Naive B cell (primary cell): Measurements from ENCODE around the gene PCNX1. TPM values are rescaled to one million over a fixed set of nuclear protein-coding genes. Genes with fewer than 3 reads are reported as not detected.
"Not testable (repeated sequence)": the region's sequence is repeated elsewhere in the genome, so short reads cannot be mapped to it uniquely, and the experiment has no call there.

Experiments used
- ATAC-seq, 2 donors: fragments of 150-1000 bp; cut with Tn5 transposase; 2 replicates each; pipeline ENCODE4 v1.10.0; 2021; ENCODE audit warnings: low read depth in 2 of 2, mild to moderate bottlenecking in 2 of 2, moderate library complexity in 2 of 2
- DNase-seq: peaks from one replicate; pipeline ENCODE4 v3.0.0; 2022
- H3K27ac Mint-ChIP-seq, 6 donors: one replicate each; pipeline ENCODE4 v1.8.0; 2020 to 2022; ENCODE audit warnings: mild to moderate bottlenecking in 6 of 6, mixed read lengths in 6 of 6, moderate library complexity in 5 of 6, inconsistent platforms in 2 of 6
- H3K27me3 Mint-ChIP-seq, 3 donors: one replicate each; pipeline ENCODE4 v1.8.0; 2021 to 2022; ENCODE audit warnings: mixed read lengths in 3 of 3, mild to moderate bottlenecking in 1 of 3
- H3K36me3 Mint-ChIP-seq, 2 donors: one replicate each; pipeline ENCODE4 v1.8.0; 2020 to 2022; ENCODE audit warnings: mixed read lengths in 2 of 2, inconsistent platforms in 1 of 2, mild to moderate bottlenecking in 1 of 2
- H3K4me1 Mint-ChIP-seq, 3 donors: one replicate each; pipeline ENCODE4 v1.8.0; 2020 to 2022; ENCODE audit warnings: mixed read lengths in 3 of 3, inconsistent platforms in 1 of 3, mild to moderate bottlenecking in 1 of 3, moderate library complexity in 1 of 3
- H3K4me3 Mint-ChIP-seq, 8 donors: one replicate each; pipeline ENCODE4 v1.8.0; 2020 to 2022; ENCODE audit warnings: mild to moderate bottlenecking in 8 of 8, mixed read lengths in 8 of 8, moderate library complexity in 8 of 8, inconsistent platforms in 2 of 8
- H3K9me3 Mint-ChIP-seq, 7 donors: one replicate each; pipeline ENCODE4 v1.8.0; 2020 to 2022; ENCODE audit warnings: mixed read lengths in 7 of 7, mild to moderate bottlenecking in 5 of 7, inconsistent platforms in 2 of 7, moderate library complexity in 1 of 7
- polyA plus RNA-seq, 6 donors: library from polyadenylated mRNA; unstranded; fragments of 300-500 nt; fragmentation: Illumina TruSeq; gene quantifications; one replicate each; pipeline ENCODE4 v1.2.3, GENCODE V29; 2021; ENCODE audit warnings: low read depth in 6 of 6

PCNX1 gene
- polyA plus RNA-seq, 6 donors from 2014 or later = 4.8 to 10.7 (median 7.5) TPM

DNA sequence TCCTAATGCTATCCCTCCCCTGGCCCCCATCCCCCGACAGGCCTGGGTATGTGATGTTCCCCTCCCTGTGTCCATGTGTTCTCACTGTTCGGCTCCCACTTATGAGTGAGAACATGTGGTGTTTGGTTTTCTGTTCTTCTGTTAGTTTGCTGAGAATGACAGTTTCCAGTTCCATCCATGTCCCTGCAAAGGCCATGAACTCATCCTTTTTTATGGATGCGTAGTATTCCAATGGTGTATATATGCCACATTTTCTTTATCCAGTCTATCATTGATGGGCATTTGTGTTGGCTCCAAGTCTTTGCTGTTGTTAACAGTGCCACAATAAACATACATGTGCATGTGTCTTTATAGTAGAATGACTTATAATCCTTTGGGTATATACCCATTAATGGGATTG, 157.5 kb downstream of the PCNX1 start:
- peaks cover 0 to 15% (median 6%) of the 10 kb centered on the region in 7 donors for H3K9me3 Mint-ChIP-seq
- not testable (repeated sequence) for DNase-seq, H3K4me1 Mint-ChIP-seq, ATAC-seq, H3K27ac Mint-ChIP-seq, H3K27me3 Mint-ChIP-seq, H3K4me3 Mint-ChIP-seq
- H3K36me3 Mint-ChIP-seq = peaks cover 48 to 52% of the 10 kb centered on the region in 2 donors

DNA sequence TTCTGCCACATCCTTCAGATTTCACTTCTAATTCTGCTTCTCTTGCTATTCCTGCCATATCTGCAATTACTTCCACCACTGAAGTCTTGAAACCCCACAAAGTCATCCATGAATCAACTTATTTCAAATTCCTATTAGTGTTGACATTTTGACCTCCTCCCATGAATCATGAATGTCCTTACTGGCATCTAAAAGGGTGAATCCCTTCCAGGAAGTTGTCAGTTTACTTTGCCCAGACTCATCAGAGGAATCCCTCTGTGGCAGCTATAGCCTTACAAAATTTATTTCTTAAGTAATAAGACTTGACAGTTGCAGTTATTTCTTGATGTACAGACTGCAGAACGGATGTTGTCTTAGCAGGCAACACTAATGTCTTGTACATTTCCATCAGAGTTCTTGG, 162.9 kb downstream of the PCNX1 start:
- H3K36me3 Mint-ChIP-seq = peaks cover 37 to 47% of the 10 kb centered on the region in 2 donors
- H3K4me1 Mint-ChIP-seq = peaks cover 0 to 11% (median 6%) of the 10 kb centered on the region in 3 donors
- no peak overlapping the region for H3K4me3 Mint-ChIP-seq
- no peaks in the 10 kb centered on the region for H3K27me3 Mint-ChIP-seq
- H3K9me3 Mint-ChIP-seq = peaks cover 0 to 10% (median 5%) of the 10 kb centered on the region in 7 donors
- no peak for ATAC-seq
- no peak for DNase-seq
- no peak overlapping the region for H3K27ac Mint-ChIP-seq

DNA sequence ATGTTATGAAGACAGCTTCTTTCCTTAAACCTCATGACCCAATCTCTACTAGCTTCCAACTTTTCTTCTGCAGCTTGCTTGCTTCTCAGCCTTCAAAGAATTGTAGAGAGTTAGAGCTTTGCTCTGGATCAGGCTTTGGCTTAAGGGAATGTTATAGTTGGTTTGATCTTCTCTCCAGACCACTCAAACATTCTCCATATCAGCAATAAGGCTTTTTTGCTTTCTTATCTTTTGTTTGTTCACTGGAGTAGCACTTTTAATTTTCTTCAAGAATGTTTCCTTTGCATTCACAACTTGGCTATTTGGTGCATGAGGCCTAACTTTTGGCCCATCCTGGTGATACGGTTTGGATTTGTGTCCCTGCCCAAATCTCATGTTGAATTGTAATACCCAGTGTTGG, 163.8 kb downstream of the PCNX1 start:
- DNase-seq (no peak), ATAC-seq (no peak)
- peaks cover 0 to 6% (median 5%) of the 10 kb centered on the region in 3 donors for H3K4me1 Mint-ChIP-seq
- peaks cover 0 to 3% (median 0%) of the 10 kb centered on the region in 7 donors for H3K9me3 Mint-ChIP-seq
- H3K4me3 Mint-ChIP-seq = no peak overlapping the region
- peaks cover 29 to 43% of the 10 kb centered on the region in 2 donors for H3K36me3 Mint-ChIP-seq
- peak overlapping the region in 1 of 6 donors; percentile 61 for H3K27ac Mint-ChIP-seq
- no peaks in the 10 kb centered on the region for H3K27me3 Mint-ChIP-seq

- ATAC-seq = no peak
- Mint-ChIP-seq H3K27me3 (no peaks in the 10 kb centered on the region), H3K27ac (no peak overlapping the region), H3K4me3 (no peak overlapping the region), H3K36me3 (peaks cover 54 to 55% of the 10 kb centered on the region in 2 donors), H3K9me3 (peaks cover 5 to 24% (median 20%) of the 10 kb centered on the region in 7 donors), H3K4me1 (peaks cover under 1 to 4% (median 1%) of the 10 kb centered on the region in 3 donors)
- DNase-seq = no peak
These were observed 169.3 kb downstream of the PCNX1 start for GRCh38 chr14:71076462-71077092.

GRCh38 chr14:71078500-71078899, 171.2 kb downstream of the PCNX1 start:
- peaks cover 5 to 24% (median 20%) of the 10 kb centered on the region in 7 donors for H3K9me3 Mint-ChIP-seq
- no peak overlapping the region for H3K27ac Mint-ChIP-seq
- H3K4me1 Mint-ChIP-seq = peaks cover 0 to 11% (median 9%) of the 10 kb centered on the region in 3 donors
- peaks cover 48 to 60% of the 10 kb centered on the region in 2 donors for H3K36me3 Mint-ChIP-seq
- DNase-seq (no peak), ATAC-seq (no peak)
- no peaks in the 10 kb centered on the region for H3K27me3 Mint-ChIP-seq
- no peak overlapping the region for H3K4me3 Mint-ChIP-seq

DNA sequence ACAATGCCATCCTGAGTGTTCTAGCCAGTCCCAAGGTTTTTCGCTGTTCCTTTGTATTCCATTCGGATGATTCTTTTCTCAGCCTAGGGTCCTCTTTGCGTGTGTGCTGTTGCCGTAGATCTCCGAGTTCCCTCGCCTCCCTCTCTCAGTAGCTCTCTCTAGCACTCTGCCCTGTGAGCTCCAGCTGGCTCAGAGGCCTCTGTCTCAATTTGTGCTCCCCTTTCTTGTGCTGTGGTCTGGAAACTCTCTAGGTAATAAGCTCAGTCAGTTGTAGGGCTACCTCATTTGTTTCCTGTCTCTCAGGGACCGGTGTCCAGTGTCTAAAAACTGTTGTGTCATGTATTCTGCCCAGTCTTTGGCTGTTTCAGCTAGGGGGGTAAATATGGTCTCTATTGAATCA, 179.3 kb downstream of the PCNX1 start:
- Mint-ChIP-seq H3K4me1 (peaks cover 2 to 10% (median 9%) of the 10 kb centered on the region in 3 donors), H3K36me3 (peaks cover 25 to 49% of the 10 kb centered on the region in 2 donors), H3K4me3 (no peak overlapping the region), H3K27me3 (no peaks in the 10 kb centered on the region), H3K27ac (peak overlapping the region in 2 of 6 donors; percentile 42 to 85), H3K9me3 (no peaks in the 10 kb centered on the region)
- ATAC-seq (no peak), DNase-seq (no peak)

DNA sequence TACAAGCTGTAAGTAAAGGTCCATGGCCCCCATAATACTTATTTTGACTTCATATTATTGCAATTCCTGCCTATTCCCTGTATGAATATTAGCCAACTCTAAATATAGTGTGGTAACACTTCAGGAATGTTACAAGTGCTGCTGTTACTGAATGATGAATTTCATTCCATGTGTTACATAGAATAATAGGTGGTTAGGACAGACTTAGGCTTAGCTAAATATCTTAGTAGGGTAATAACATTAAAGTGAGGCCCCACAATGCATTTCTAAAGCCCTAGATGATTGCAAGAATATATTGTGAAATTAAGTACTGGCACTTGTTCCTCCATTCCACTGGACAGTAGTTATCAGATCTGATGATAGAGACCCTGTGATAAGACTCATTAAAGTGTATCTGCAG, 182.7 kb downstream of the PCNX1 start:
- DNase-seq = no peak
- Mint-ChIP-seq H3K27me3 (no peaks in the 10 kb centered on the region), H3K9me3 (no peaks in the 10 kb centered on the region), H3K36me3 (peaks cover 38 to 46% of the 10 kb centered on the region in 2 donors), H3K27ac (no peak overlapping the region), H3K4me3 (no peak overlapping the region), H3K4me1 (peaks cover 0 to 3% (median 2%) of the 10 kb centered on the region in 3 donors)
- ATAC-seq = no peak

DNA sequence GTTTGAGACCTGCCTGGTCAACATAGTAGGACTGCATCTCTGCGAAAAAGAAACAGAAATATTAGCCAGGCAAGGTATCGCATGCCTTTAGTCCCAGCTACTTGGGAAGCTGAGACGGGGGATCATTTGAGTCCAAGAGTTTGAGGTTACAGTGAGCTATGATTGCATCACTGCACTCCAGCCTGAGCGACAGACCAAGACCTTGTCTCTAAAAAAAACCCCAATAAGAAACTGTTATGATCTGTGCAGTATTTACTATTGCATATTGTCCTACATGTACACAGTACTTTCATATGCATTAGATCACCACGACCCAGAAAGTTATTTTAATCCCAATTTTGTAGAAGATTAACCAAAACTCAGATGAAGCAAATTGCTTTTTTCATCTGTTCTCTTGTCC, 187.5 kb downstream of the PCNX1 start:
- ATAC-seq (no peak), DNase-seq (no peak)
- Mint-ChIP-seq H3K4me1 (peaks cover 0 to 4% (median 0%) of the 10 kb centered on the region in 3 donors), H3K36me3 (peaks cover 25 to 26% of the 10 kb centered on the region in 2 donors), H3K4me3 (peak overlapping the region in 1 of 8 donors; percentile 7), H3K27me3 (no peaks in the 10 kb centered on the region), H3K27ac (peak overlapping the region in 1 of 6 donors; percentile 12), H3K9me3 (peaks cover 0 to 8% (median 2%) of the 10 kb centered on the region in 7 donors)

- Mint-ChIP-seq H3K36me3 (peaks cover 13 to 24% of the 10 kb centered on the region in 2 donors), H3K4me1 (peaks cover 0 to 4% (median 0%) of the 10 kb centered on the region in 3 donors), H3K27ac (peak overlapping the region in 1 of 6 donors; percentile 15), H3K9me3 (peaks cover 0 to 8% (median 2%) of the 10 kb centered on the region in 7 donors), H3K27me3 (no peaks in the 10 kb centered on the region), H3K4me3 (no peak overlapping the region)
- ATAC-seq (no peak), DNase-seq (no peak)
These were observed 189.7 kb downstream of the PCNX1 start for GRCh38 chr14:71096947-71097346.

DNA sequence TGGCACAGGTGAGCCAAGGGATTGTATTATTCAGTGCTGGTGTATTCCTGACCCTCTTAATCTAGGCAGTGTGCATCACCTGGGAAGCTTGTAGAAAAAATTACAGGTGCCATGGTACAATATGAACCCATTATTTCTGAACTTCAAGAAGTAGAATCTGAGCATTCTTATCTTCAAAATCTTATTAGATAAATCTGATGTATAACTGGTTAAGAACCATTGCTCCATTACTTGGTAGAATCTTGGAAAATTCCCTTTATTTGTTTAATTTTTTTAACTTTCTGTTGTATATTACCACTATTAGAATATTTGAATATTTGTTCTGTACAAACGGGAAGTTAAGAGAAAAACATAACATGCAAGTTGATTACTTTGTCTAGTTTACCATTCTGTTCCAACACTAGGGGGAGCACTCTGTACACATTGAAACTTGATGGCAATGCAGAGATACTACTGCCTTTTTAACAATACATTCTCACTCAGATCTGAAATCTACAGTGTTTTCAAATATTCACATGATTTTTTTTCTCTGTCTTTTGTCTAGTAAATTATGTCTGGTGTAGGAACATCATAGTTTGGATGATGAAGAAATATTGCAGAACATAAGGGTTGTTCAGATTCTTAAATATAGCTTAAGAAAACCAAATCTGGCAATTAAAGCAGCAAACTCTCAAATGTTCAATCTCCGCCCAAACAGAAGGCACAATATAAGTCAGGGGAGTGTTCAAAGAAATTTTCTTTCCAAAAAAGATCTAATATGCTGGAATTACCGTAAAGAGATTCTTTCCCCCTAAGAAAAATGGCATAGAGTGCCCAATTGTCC, 196.6 kb downstream of the PCNX1 start:
- ATAC-seq = peak; percentile 56 to 61
- no peak overlapping the region for H3K4me3 Mint-ChIP-seq
- H3K27me3 Mint-ChIP-seq = no peaks in the 10 kb centered on the region
- DNase-seq = peak; percentile 46
- H3K4me1 Mint-ChIP-seq = no peaks in the 10 kb centered on the region
- H3K27ac Mint-ChIP-seq = peak overlapping the region in 1 of 6 donors; percentile 23
- H3K9me3 Mint-ChIP-seq = no peaks in the 10 kb centered on the region
- H3K36me3 Mint-ChIP-seq = peaks cover 11 to 20% of the 10 kb centered on the region in 2 donors

DNA sequence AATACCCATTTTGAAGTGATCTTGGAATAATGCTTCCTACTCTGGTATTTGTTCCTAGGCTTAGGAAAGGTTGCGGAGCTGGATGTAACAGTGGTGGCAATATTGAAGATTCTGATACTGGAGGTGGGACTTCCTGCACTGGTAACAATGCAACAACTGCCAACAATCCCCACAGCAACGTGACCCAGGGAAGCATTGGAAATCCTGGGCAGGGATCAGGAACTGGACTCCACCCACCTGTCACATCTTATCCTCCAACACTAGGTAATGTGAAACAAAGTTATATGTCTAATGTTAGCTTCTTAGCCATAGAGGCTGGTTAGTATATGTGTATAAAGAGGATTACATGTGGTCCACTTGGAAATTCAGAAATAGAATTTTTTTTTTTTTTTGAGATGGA, 197.9 kb downstream of the PCNX1 start:
- Mint-ChIP-seq H3K9me3 (no peaks in the 10 kb centered on the region), H3K4me1 (no peaks in the 10 kb centered on the region), H3K36me3 (peaks cover 12 to 32% of the 10 kb centered on the region in 2 donors), H3K27me3 (no peaks in the 10 kb centered on the region), H3K4me3 (no peak overlapping the region), H3K27ac (no peak overlapping the region)
- ATAC-seq (no peak), DNase-seq (no peak)

- Mint-ChIP-seq H3K9me3 (no peaks in the 10 kb centered on the region), H3K27ac (peak overlapping the region in 2 of 6 donors; percentile 32 to 51), H3K27me3 (no peaks in the 10 kb centered on the region), H3K4me3 (no peak overlapping the region), H3K4me1 (no peaks in the 10 kb centered on the region), H3K36me3 (peaks cover 12 to 28% of the 10 kb centered on the region in 2 donors)
- no peak for DNase-seq
- no peak for ATAC-seq
These were observed 200.7 kb downstream of the PCNX1 start for GRCh38 chr14:71107921-71108320.

DNA sequence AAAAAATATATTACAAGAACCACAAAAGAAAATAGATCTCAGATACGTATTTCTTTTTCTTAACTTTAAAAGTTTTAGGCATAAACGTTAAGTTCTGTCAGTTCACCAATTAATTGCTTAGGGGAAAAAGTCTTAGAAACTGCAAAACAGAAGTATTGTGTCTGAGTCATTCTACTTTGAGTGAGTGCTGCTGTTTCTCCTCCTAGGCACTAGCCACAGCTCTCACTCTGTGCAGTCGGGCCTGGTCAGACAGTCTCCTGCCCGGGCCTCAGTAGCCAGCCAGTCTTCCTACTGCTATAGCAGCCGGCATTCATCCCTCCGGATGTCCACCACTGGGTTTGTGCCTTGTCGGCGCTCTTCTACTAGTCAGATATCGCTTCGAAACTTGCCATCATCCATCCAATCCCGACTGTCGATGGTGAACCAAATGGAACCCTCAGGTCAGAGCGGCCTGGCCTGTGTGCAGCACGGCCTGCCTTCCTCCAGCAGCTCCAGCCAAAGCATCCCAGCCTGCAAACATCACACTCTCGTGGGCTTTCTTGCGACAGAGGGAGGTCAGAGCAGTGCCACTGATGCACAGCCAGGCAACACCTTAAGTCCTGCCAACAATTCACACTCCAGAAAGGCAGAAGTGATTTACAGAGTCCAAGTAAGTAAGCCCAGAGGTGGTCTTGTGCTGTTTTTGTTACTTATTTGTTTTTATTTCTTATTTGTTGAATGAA, 201.3 kb downstream of the PCNX1 start:
- Mint-ChIP-seq H3K9me3 (no peaks in the 10 kb centered on the region), H3K27ac (no peak overlapping the region), H3K36me3 (peaks cover 12 to 25% of the 10 kb centered on the region in 2 donors), H3K4me3 (no peak overlapping the region), H3K27me3 (no peaks in the 10 kb centered on the region), H3K4me1 (no peaks in the 10 kb centered on the region)
- ATAC-seq (no peak), DNase-seq (no peak)
